Neural progenitor cell (in vitro differentiated cells): ENCODE measurements around the gene RNF224. TPM values are rescaled to one million over a fixed set of nuclear protein-coding genes. Genes with fewer than 3 reads are reported as not detected.
A peak's percentile ranks its signal among the peaks of the same experiment; 100 is the strongest.
"Not testable (repeated sequence)": the region's sequence is repeated elsewhere in the genome, so short reads cannot be mapped to it uniquely, and the experiment has no call there.

Source experiments
- DNase-seq: peaks from one replicate; pipeline ENCODE4 v3.0.0-alpha.2; 2016; ENCODE audit warnings: low spot score
- H2AFZ ChIP-seq: fragments of 200-600 bp; sonication (generic); replicated peaks from 2 replicates; pipeline ENCODE4 v1.6.1; 2016; ENCODE audit warnings: antibody characterized with exemption
- H3F3A ChIP-seq: fragments of 200-600 bp; sonication (generic); 2 replicates; pipeline ENCODE4 v1.6.1; 2016; ENCODE audit warnings: antibody characterized with exemption, low read depth
- H3K27ac ChIP-seq: fragments of 200-600 bp; sonication (generic); 2 replicates; pipeline ENCODE4 v1.5.1; 2016; ENCODE audit warnings: mild to moderate bottlenecking
- H3K27me3 ChIP-seq: fragments of 200-600 bp; sonication (generic); 2 replicates; pipeline ENCODE4 v1.6.1; 2016; ENCODE audit warnings: mild to moderate bottlenecking, moderate library complexity
- H3K36me3 ChIP-seq: fragments of 200-600 bp; sonication (generic); 2 replicates; pipeline ENCODE4 v1.5.1; 2016
- H3K4me1 ChIP-seq: fragments of 200-600 bp; sonication (generic); 2 replicates; pipeline ENCODE4 v1.6.1; 2016; ENCODE audit warnings: mixed run types
- H3K4me2 ChIP-seq: fragments of 200-600 bp; sonication (generic); 2 replicates; pipeline ENCODE4 v1.6.1; 2016
- H3K4me3 ChIP-seq: fragments of 200-600 bp; sonication (generic); 2 replicates; pipeline ENCODE4 v1.5.1; 2016
- H3K79me2 ChIP-seq: fragments of 200-600 bp; sonication (generic); 2 replicates; pipeline ENCODE4 v1.6.1; 2016; ENCODE audit warnings: low read depth
- H3K9ac ChIP-seq: fragments of 200-600 bp; sonication (generic); 2 replicates; pipeline ENCODE4 v1.6.1; 2016
- H3K9me3 ChIP-seq: fragments of 200-600 bp; sonication (generic); 2 replicates; pipeline ENCODE4 v1.5.1; 2016; ENCODE audit warnings: low read depth
- H4K20me1 ChIP-seq: fragments of 200-600 bp; sonication (generic); 2 replicates; pipeline ENCODE4 v1.6.1; 2016; ENCODE audit warnings: low read depth
- H3K27ac Mint-ChIP-seq: 3 replicates; pipeline ENCODE4 v1.8.0; 2021; ENCODE audit warnings: mixed read lengths
- H3K27me3 Mint-ChIP-seq: 2 replicates; pipeline ENCODE4 v1.8.0; 2022; ENCODE audit warnings: low read depth, mild to moderate bottlenecking, inconsistent platforms, moderate library complexity, mixed read lengths; ENCODE audit not compliant: insufficient read depth
- H3K36me3 Mint-ChIP-seq: 3 replicates; pipeline ENCODE4 v1.8.0; 2021; ENCODE audit warnings: mixed read lengths
- H3K4me1 Mint-ChIP-seq: 3 replicates; pipeline ENCODE4 v1.8.0; 2021; ENCODE audit warnings: mixed read lengths
- H3K4me3 Mint-ChIP-seq: 3 replicates; pipeline ENCODE4 v1.8.0; 2021; ENCODE audit warnings: mild to moderate bottlenecking, moderate library complexity, mixed read lengths
- H3K9me3 Mint-ChIP-seq: 3 replicates; pipeline ENCODE4 v1.8.0; 2020; ENCODE audit warnings: mixed read lengths
- CTCF ChIP-seq: fragments of 200-600 bp; sonication (generic); IDR thresholded peaks from 2 replicates; pipeline ENCODE4 v1.5.1; 2017; ENCODE audit warnings: antibody characterized with exemption, mild to moderate bottlenecking
- EZH2 ChIP-seq: fragments of 200-600 bp; sonication (generic); IDR thresholded peaks from 2 replicates; pipeline ENCODE4 v1.6.1; 2017; ENCODE audit warnings: antibody characterized with exemption, mild to moderate bottlenecking, moderate library complexity
- EZH2phosphoT487 ChIP-seq: fragments of 200-600 bp; sonication (generic); IDR thresholded peaks from 2 replicates; pipeline ENCODE4 v1.6.1; 2017; ENCODE audit warnings: antibody characterized with exemption
- total RNA-seq: library from RNA; depleted of rRNA; stranded (reverse); fragments of >200 nt; gene quantifications from 2 replicates; pipeline ENCODE4 v1.2.3, GENCODE V29; 2015; ENCODE audit warnings: low replicate concordance

The RNF224 gene
- total RNA-seq, 1 donor from 2014 or later: not detected

DNA sequence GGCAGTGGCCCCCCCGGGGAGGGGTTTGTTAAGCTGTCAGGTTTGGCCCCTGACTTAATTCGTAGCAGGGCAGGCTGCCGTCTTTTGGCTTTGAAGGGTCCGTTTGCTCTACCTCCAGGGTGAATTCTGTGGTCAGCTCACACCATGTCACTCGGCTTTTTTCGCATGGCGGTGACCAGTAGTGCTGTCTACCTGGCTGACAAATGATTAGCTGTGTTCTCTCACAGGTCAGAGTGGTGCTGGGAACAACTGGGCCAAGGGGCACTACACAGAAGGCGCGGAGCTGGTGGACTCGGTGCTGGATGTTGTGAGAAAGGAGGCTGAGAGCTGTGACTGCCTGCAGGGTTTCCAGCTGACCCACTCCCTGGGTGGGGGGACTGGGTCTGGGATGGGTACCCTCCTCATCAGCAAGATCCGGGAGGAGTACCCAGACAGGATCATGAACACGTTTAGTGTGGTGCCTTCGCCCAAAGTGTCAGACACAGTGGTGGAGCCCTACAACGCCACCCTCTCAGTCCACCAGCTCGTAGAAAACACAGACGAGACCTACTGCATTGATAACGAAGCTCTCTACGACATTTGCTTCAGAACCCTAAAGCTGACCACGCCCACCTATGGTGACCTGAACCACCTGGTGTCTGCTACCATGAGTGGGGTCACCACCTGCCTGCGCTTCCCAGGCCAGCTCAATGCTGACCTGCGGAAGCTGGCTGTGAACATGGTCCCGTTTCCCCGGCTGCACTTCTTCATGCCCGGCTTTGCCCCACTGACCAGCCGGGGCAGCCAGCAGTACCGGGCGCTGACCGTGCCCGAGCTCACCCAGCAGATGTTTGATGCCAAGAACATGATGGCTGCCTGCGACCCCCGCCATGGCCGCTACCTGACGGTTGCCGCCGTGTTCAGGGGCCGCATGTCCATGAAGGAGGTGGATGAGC lies 15.2 kb downstream of the RNF224 start:
- H3K4me2 ChIP-seq: peak overlapping the region; percentile 100
- H3K4me3 ChIP-seq: peak overlapping the region; percentile 100
- peaks cover 51% of the 10 kb centered on the region for H3F3A ChIP-seq
- TF ChIP-seq EZH2: no peak
- H3K9ac ChIP-seq: peak overlapping the region; percentile 68
- H3K79me2 ChIP-seq: peaks cover 36% of the 10 kb centered on the region
- Mint-ChIP-seq H3K36me3 (peaks cover 14% of the 10 kb centered on the region), H3K4me3 (peak overlapping the region; percentile 92), H3K27ac (no peak overlapping the region), H3K9me3 (no peaks in the 10 kb centered on the region), H3K27me3 (no peaks in the 10 kb centered on the region), H3K4me1 (peaks cover 43% of the 10 kb centered on the region)
- no peaks in the 10 kb centered on the region for H3K36me3 ChIP-seq
- DNase-seq: no peak
- peaks cover 7% of the 10 kb centered on the region for H3K4me1 ChIP-seq
- peaks cover 44% of the 10 kb centered on the region for H4K20me1 ChIP-seq
- H3K27me3 ChIP-seq: no peaks in the 10 kb centered on the region
- no peak overlapping the region for H3K27ac ChIP-seq
- no peak overlapping the region for H2AFZ ChIP-seq
- H3K9me3 ChIP-seq: no peaks in the 10 kb centered on the region

DNA sequence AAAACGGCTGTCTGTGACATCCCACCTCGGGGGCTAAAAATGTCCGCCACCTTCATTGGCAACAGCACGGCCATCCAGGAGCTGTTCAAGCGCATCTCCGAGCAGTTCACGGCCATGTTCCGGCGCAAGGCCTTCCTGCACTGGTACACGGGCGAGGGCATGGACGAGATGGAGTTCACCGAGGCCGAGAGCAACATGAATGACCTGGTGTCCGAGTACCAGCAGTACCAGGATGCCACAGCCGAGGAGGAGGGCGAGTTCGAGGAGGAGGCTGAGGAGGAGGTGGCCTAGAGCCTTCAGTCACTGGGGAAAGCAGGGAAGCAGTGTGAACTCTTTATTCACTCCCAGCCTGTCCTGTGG lies 15.9 kb downstream of the RNF224 start:
- peaks cover 45% of the 10 kb centered on the region for H3K4me1 Mint-ChIP-seq
- not testable (repeated sequence) for H3K9me3 Mint-ChIP-seq, H3K9ac ChIP-seq, H3K4me2 ChIP-seq, DNase-seq, H3K4me3 ChIP-seq, H3K4me1 ChIP-seq, H3K9me3 ChIP-seq, H3K27me3 Mint-ChIP-seq, H2AFZ ChIP-seq, H3K27ac Mint-ChIP-seq, H3K27me3 ChIP-seq, H3K36me3 ChIP-seq, H3K27ac ChIP-seq
- peaks cover 14% of the 10 kb centered on the region for H3K36me3 Mint-ChIP-seq
- H3K79me2 ChIP-seq: peaks cover 36% of the 10 kb centered on the region
- peaks cover 44% of the 10 kb centered on the region for H4K20me1 ChIP-seq
- H3F3A ChIP-seq: peaks cover 47% of the 10 kb centered on the region
- H3K4me3 Mint-ChIP-seq: peak overlapping the region; percentile 92

DNA sequence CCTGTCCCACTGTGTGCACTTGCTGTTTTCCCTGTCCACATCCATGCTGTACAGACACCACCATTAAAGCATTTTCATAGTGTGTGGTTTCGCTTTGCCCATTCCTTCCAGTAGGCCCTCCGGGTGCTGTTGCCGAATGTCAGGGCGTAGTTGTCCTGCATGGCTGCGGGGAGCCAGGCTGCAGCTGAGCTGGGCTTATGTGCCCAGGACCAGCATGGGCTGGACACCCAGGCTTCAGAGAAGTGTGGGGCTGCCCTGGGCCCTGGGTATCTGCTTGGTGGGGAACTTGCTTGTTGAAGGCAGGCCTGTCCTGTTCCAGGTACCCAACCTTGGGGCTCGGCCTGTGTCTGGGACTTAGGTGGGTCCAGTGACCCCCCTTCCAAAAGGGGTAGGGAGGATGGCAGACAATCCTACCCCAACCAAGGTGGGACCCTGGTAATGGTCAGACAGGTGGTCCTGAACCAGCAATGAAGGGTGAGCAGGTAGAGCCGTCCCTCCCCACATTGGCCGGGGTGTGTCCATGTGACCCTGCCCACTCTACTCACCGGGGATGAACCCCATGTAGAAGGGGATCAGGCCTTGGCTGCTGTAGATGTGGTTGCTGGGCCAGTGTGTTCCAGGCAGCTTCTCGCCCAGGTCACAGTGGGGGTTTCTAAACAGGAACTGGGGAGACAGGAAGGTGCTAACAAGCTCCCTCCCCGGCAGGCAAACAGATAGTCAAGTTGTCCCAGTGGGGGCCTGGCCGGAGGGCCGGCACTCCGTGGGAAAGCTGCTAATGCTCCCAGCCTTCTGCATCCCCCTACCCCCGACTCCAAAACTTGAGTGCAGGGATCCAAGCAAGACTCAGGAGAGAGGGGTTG lies 16.6 kb downstream of the RNF224 start:
- peaks cover 43% of the 10 kb centered on the region for H3F3A ChIP-seq
- H3K9ac ChIP-seq: no peak overlapping the region
- TF ChIP-seq CTCF: no peak
- no peak for TF ChIP-seq EZH2
- no peak for TF ChIP-seq EZH2phosphoT487
- peaks cover 14% of the 10 kb centered on the region for H3K36me3 Mint-ChIP-seq
- no peak overlapping the region for H3K27ac ChIP-seq
- no peaks in the 10 kb centered on the region for H3K36me3 ChIP-seq
- no peak overlapping the region for H3K4me2 ChIP-seq
- no peaks in the 10 kb centered on the region for H3K9me3 ChIP-seq
- DNase-seq: no peak
- peaks cover 42% of the 10 kb centered on the region for H3K4me1 Mint-ChIP-seq
- H3K4me1 ChIP-seq: peaks cover 7% of the 10 kb centered on the region
- H3K79me2 ChIP-seq: peaks cover 33% of the 10 kb centered on the region
- peaks cover 38% of the 10 kb centered on the region for H4K20me1 ChIP-seq
- peak overlapping the region; percentile 92 for H3K4me3 Mint-ChIP-seq
- no peaks in the 10 kb centered on the region for H3K9me3 Mint-ChIP-seq
- H3K27me3 ChIP-seq: no peaks in the 10 kb centered on the region
- H3K27me3 Mint-ChIP-seq: no peaks in the 10 kb centered on the region
- H2AFZ ChIP-seq: no peak overlapping the region
- H3K27ac Mint-ChIP-seq: no peak overlapping the region
- no peak overlapping the region for H3K4me3 ChIP-seq
